ENCODE measurements around the gene SPSB2. TPM values are rescaled to one million over a fixed set of nuclear protein-coding genes. Genes with fewer than 3 reads are reported as not detected.

Gene SPSB2
- total RNA-seq, 1 experiment from 2014 or later: 11.6 TPM

GRCh38 chr12:6917491-6918231, 44.6 kb upstream of the SPSB2 start:
- no TSS peak for BruUV-seq (replicated peaks)
- TF ChIP-seq, protein P1, sequence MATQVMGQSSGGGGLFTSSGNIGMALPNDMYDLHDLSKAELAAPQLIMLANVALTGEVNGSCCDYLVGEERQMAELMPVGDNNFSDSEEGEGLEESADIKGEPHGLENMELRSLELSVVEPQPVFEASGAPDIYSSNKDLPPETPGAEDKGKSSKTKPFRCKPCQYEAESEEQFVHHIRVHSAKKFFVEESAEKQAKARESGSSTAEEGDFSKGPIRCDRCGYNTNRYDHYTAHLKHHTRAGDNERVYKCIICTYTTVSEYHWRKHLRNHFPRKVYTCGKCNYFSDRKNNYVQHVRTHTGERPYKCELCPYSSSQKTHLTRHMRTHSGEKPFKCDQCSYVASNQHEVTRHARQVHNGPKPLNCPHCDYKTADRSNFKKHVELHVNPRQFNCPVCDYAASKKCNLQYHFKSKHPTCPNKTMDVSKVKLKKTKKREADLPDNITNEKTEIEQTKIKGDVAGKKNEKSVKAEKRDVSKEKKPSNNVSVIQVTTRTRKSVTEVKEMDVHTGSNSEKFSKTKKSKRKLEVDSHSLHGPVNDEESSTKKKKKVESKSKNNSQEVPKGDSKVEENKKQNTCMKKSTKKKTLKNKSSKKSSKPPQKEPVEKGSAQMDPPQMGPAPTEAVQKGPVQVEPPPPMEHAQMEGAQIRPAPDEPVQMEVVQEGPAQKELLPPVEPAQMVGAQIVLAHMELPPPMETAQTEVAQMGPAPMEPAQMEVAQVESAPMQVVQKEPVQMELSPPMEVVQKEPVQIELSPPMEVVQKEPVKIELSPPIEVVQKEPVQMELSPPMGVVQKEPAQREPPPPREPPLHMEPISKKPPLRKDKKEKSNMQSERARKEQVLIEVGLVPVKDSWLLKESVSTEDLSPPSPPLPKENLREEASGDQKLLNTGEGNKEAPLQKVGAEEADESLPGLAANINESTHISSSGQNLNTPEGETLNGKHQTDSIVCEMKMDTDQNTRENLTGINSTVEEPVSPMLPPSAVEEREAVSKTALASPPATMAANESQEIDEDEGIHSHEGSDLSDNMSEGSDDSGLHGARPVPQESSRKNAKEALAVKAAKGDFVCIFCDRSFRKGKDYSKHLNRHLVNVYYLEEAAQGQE (IDR thresholded peaks at IDR 0.05; ENCODE audit: insufficient read depth in 1 of 2, low read depth in 2 of 2, low read length in 1 of 2): no peak
- TF ChIP-seq, protein P2, sequence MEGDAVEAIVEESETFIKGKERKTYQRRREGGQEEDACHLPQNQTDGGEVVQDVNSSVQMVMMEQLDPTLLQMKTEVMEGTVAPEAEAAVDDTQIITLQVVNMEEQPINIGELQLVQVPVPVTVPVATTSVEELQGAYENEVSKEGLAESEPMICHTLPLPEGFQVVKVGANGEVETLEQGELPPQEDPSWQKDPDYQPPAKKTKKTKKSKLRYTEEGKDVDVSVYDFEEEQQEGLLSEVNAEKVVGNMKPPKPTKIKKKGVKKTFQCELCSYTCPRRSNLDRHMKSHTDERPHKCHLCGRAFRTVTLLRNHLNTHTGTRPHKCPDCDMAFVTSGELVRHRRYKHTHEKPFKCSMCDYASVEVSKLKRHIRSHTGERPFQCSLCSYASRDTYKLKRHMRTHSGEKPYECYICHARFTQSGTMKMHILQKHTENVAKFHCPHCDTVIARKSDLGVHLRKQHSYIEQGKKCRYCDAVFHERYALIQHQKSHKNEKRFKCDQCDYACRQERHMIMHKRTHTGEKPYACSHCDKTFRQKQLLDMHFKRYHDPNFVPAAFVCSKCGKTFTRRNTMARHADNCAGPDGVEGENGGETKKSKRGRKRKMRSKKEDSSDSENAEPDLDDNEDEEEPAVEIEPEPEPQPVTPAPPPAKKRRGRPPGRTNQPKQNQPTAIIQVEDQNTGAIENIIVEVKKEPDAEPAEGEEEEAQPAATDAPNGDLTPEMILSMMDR (IDR thresholded peaks at IDR 0.05): no peak
- no peak for TF ChIP-seq TCF7L2 (IDR thresholded peaks at IDR 0.05; ENCODE audit: low read depth, low read length)
- no peak for TF ChIP-seq SIN3A (IDR thresholded peaks at IDR 0.05; ENCODE audit: borderline replicate concordance, insufficient read depth, low read depth, low read length)
- no peak for TF ChIP-seq POLR2AphosphoS5 (IDR thresholded peaks at IDR 0.05; ENCODE audit: low read depth, low read length)
- H3K4me1 ChIP-seq (ENCODE audit: control insufficient read depth, insufficient read depth, low read length): peaks cover 4% of the 10 kb centered on the region; the same call in 1 of the 2 replicates
- ChIA-PET CTCF (no interaction called here), POLR2A (no interaction called here)
- intact Hi-C loops (cut with micrococcal nuclease; ENCODE audit: unreplicated experiment): no loop called here
- in situ Hi-C loops (cut with HindIII; ENCODE audit: low pct_unique_long_range_greater_than_20kb, low sequenced_read_pairs): no loop called here
- no peak overlapping the region for H3K27ac ChIP-seq (ENCODE audit: low read length)
- no peak overlapping the region for H3K4me3 ChIP-seq (ENCODE audit: low read depth in 2 of 2, low read length in 2 of 2)
- H3K27me3 ChIP-seq (ENCODE audit: control insufficient read depth, insufficient read depth, low read length): no peaks in the 10 kb centered on the region
- ATAC-seq: no peak
- no peaks in the 10 kb centered on the region for H3K9me3 ChIP-seq (ENCODE audit: control insufficient read depth, insufficient read depth, low read depth, low read length)
- H3K36me3 ChIP-seq (ENCODE audit: control insufficient read depth, insufficient read depth, low read length): no peaks in the 10 kb centered on the region; the same call in 1 of the 2 replicates
- DNase-seq (ENCODE audit: low read depth, low spot score): no peak

GRCh38 chr12:6916426-6917200, 43.5 kb upstream of the SPSB2 start:
- peaks cover 4% of the 10 kb centered on the region; the same call in 1 of the 2 replicates for H3K4me1 ChIP-seq (ENCODE audit: control insufficient read depth, insufficient read depth, low read length)
- no peaks in the 10 kb centered on the region for H3K9me3 ChIP-seq (ENCODE audit: control insufficient read depth, insufficient read depth, low read depth, low read length)
- no peaks in the 10 kb centered on the region for H3K27me3 ChIP-seq (ENCODE audit: control insufficient read depth, insufficient read depth, low read length)
- TF ChIP-seq TCF7L2 (IDR thresholded peaks at IDR 0.05; ENCODE audit: low read depth, low read length): no peak
- TF ChIP-seq, protein P1 (IDR thresholded peaks at IDR 0.05; ENCODE audit: insufficient read depth in 1 of 2, low read depth in 2 of 2, low read length in 1 of 2): no peak
- no peak for TF ChIP-seq SIN3A (IDR thresholded peaks at IDR 0.05; ENCODE audit: borderline replicate concordance, insufficient read depth, low read depth, low read length)
- TF ChIP-seq, protein P2 (IDR thresholded peaks at IDR 0.05): no peak
- no peak for TF ChIP-seq POLR2AphosphoS5 (IDR thresholded peaks at IDR 0.05; ENCODE audit: low read depth, low read length)
- H3K36me3 ChIP-seq (ENCODE audit: control insufficient read depth, insufficient read depth, low read length): no peaks in the 10 kb centered on the region; the same call in 1 of the 2 replicates
- in situ Hi-C loops (cut with HindIII; ENCODE audit: low pct_unique_long_range_greater_than_20kb, low sequenced_read_pairs) (no loop called here), intact Hi-C loops (cut with micrococcal nuclease; ENCODE audit: unreplicated experiment) (no loop called here)
- no peak overlapping the region for H3K4me3 ChIP-seq (ENCODE audit: low read depth in 2 of 2, low read length in 2 of 2)
- no peak overlapping the region for H3K27ac ChIP-seq (ENCODE audit: low read length)
- no peak for ATAC-seq
- ChIA-PET POLR2A (no interaction called here), CTCF (no interaction called here)
- DNase-seq (ENCODE audit: low read depth, low spot score): no peak
- BruUV-seq (replicated peaks): TSS peak; percentile 52

All from Panc1 (cell line).